Erythroblast (primary cell): ENCODE results near the gene LRP5.

ENCODE experiments used
- GATA1 ChIP-seq: IDR thresholded peaks from 2 replicates; pipeline ENCODE4 v1.6.1; 2011; ENCODE audit warnings: low read depth, mild to moderate bottlenecking, control low read depth, low read length, moderate library complexity
- POLR2A ChIP-seq: IDR thresholded peaks from 2 replicates; pipeline ENCODE4 v1.6.1; 2011; ENCODE audit warnings: mild to moderate bottlenecking, low read length

DNA sequence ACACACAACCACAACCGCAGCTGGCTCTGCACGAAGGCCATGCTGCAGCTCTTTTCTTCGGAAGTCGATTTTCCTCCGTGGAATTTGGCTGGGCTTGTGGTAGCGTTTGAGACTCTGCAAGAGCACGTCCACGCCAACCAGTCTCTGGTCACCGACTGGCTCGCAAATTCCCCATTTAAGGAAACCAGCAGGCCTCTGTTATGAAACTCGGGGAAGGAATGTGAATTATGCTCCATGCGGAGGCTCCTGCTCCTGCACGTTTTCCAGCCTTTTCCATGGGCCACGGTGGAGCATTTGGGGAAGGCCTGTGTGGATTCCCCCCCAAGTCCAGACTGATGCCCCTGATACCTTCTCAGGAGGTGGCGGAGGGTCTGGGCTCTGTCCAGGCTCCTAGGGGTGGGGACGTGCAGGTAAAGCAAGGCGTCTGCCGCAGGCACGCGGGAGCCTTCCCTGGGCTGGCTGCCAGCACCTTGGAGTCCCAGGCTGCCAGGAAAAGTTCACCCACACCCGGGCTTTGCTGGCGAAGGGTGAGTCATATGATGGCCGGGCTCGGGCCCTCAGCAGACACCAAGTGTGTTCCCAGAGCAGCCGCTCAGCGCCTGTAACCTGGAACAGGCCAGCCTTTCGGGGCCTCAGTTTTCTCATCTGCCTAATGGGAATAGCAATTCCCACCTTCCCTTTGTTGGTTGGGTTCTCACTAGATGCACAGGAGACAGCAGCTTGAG is 41.9 kb downstream of the LRP5 start:
- TF ChIP-seq POLR2A (no peak), GATA1 (no peak)
